Activated naive CD8-positive, alpha-beta T cell treated with anti-CD3 and anti-CD28 coated beads, Interleukin-2, amount 50 U/mL, for 24 hours (primary cell): ENCODE results near the gene TAAR5.
"Not testable (repeated sequence)": the region's sequence is repeated elsewhere in the genome, so short reads cannot be mapped to it uniquely, and the experiment has no call there.

Experiments used
- ATAC-seq: fragments of 150-1000 bp; cut with Tn5 transposase; one replicate; pipeline ENCODE4 v1.10.0; 2021
- DNase-seq: peaks from one replicate; pipeline ENCODE4 v3.0.0; 2021
- H3K27ac Mint-ChIP-seq: one replicate; pipeline ENCODE4 v1.8.0; 2021; ENCODE audit warnings: mild to moderate bottlenecking, mixed read lengths
- H3K27me3 Mint-ChIP-seq: one replicate; pipeline ENCODE4 v1.8.0; 2021; ENCODE audit warnings: mixed read lengths
- H3K36me3 Mint-ChIP-seq: one replicate; pipeline ENCODE4 v1.8.0; 2021; ENCODE audit warnings: low read depth, mixed read lengths
- H3K4me1 Mint-ChIP-seq: one replicate; pipeline ENCODE4 v1.8.0; 2021; ENCODE audit warnings: mixed read lengths
- H3K4me3 Mint-ChIP-seq: one replicate; pipeline ENCODE4 v1.8.0; 2021; ENCODE audit warnings: mild to moderate bottlenecking, moderate library complexity, mixed read lengths
- H3K9me3 Mint-ChIP-seq: one replicate; pipeline ENCODE4 v1.8.0; 2021; ENCODE audit warnings: mixed read lengths

The TAAR5 gene

GRCh38 chr6:132589454-132589853 lies at the start of gene TAAR5:
Gene TAAR5 (minus strand): TSS chr6:132589741. CDS start chr6:132589686, 55 bp downstream.
- Mint-ChIP-seq H3K27ac (no peak within 1 kb of the TSS), H3K4me3 (no peak within 1 kb of the TSS), H3K9me3 (no peaks in the 10 kb centered on the region), H3K36me3 (no peaks in the 10 kb centered on the region), H3K4me1 (no peaks in the 10 kb centered on the region), H3K27me3 (peaks cover 9% of the 10 kb centered on the region)
- ATAC-seq (no peak), DNase-seq (no peak)

- H3K9me3 Mint-ChIP-seq, ATAC-seq, H3K4me1 Mint-ChIP-seq, H3K36me3 Mint-ChIP-seq, DNase-seq, H3K4me3 Mint-ChIP-seq, H3K27ac Mint-ChIP-seq: not testable (repeated sequence)
- H3K27me3 Mint-ChIP-seq = peaks cover 21% of the 10 kb centered on the region
These were observed 47.6 kb upstream of the TAAR5 start for GRCh38 chr6:132637135-132637534.

GRCh38 chr6:132635906-132636305 lies 46.4 kb upstream of the TAAR5 start:
- not testable (repeated sequence) for H3K27ac Mint-ChIP-seq, H3K4me3 Mint-ChIP-seq, H3K36me3 Mint-ChIP-seq, DNase-seq, ATAC-seq, H3K4me1 Mint-ChIP-seq, H3K9me3 Mint-ChIP-seq
- H3K27me3 Mint-ChIP-seq = peaks cover 25% of the 10 kb centered on the region

- peaks cover 28% of the 10 kb centered on the region for H3K27me3 Mint-ChIP-seq
- H3K27ac Mint-ChIP-seq, H3K36me3 Mint-ChIP-seq, H3K9me3 Mint-ChIP-seq, ATAC-seq, DNase-seq, H3K4me3 Mint-ChIP-seq, H3K4me1 Mint-ChIP-seq: not testable (repeated sequence)
These were observed 45.7 kb upstream of the TAAR5 start for GRCh38 chr6:132635288-132635687.

- no peak for DNase-seq
- H3K4me3 Mint-ChIP-seq = no peak overlapping the region
- H3K4me1 Mint-ChIP-seq = no peaks in the 10 kb centered on the region
- H3K27ac Mint-ChIP-seq = no peak overlapping the region
- no peaks in the 10 kb centered on the region for H3K36me3 Mint-ChIP-seq
- ATAC-seq = no peak
- peaks cover 25% of the 10 kb centered on the region for H3K27me3 Mint-ChIP-seq
- no peaks in the 10 kb centered on the region for H3K9me3 Mint-ChIP-seq
These were observed 45.3 kb upstream of the TAAR5 start for GRCh38 chr6:132634796-132635195.

GRCh38 chr6:132633362-132633761 lies 43.8 kb upstream of the TAAR5 start:
- Mint-ChIP-seq H3K27me3 (peaks cover 24% of the 10 kb centered on the region), H3K36me3 (no peaks in the 10 kb centered on the region), H3K27ac (no peak overlapping the region), H3K4me3 (no peak overlapping the region), H3K9me3 (no peaks in the 10 kb centered on the region), H3K4me1 (no peaks in the 10 kb centered on the region)
- no peak for DNase-seq
- ATAC-seq = no peak

GRCh38 chr6:132624175-132624574 lies 34.6 kb upstream of the TAAR5 start, which contains the start of gene TAAR2:
Gene TAAR2 (minus strand): TSS chr6:132624275. CDS start chr6:132624275, 0 bp downstream.
- Mint-ChIP-seq H3K9me3 (peaks cover 5% of the 10 kb centered on the region), H3K4me3 (no peak within 1 kb of the TSS), H3K27ac (no peak within 1 kb of the TSS), H3K36me3 (peaks cover 2% of the 10 kb centered on the region), H3K27me3 (peaks cover 22% of the 10 kb centered on the region), H3K4me1 (no peaks in the 10 kb centered on the region)
- DNase-seq (no peak), ATAC-seq (no peak)

- H3K9me3 Mint-ChIP-seq = peaks cover 5% of the 10 kb centered on the region
- H3K4me1 Mint-ChIP-seq = no peaks in the 10 kb centered on the region
- ATAC-seq = no peak
- no peak overlapping the region for H3K4me3 Mint-ChIP-seq
- no peak overlapping the region for H3K27ac Mint-ChIP-seq
- DNase-seq = no peak
- H3K27me3 Mint-ChIP-seq = peaks cover 22% of the 10 kb centered on the region
- H3K36me3 Mint-ChIP-seq = peaks cover 2% of the 10 kb centered on the region
These were observed 33.7 kb upstream of the TAAR5 start for GRCh38 chr6:132623106-132623845.

GRCh38 chr6:132616677-132617076 lies 27.1 kb upstream of the TAAR5 start:
- Mint-ChIP-seq H3K4me3 (no peak overlapping the region), H3K9me3 (no peaks in the 10 kb centered on the region), H3K36me3 (no peaks in the 10 kb centered on the region), H3K27ac (no peak overlapping the region), H3K27me3 (peaks cover 3% of the 10 kb centered on the region), H3K4me1 (peaks cover 3% of the 10 kb centered on the region)
- DNase-seq (no peak), ATAC-seq (no peak)

GRCh38 chr6:132614554-132614953 lies 25.0 kb upstream of the TAAR5 start:
- Mint-ChIP-seq H3K4me1 (peaks cover 3% of the 10 kb centered on the region), H3K36me3 (no peaks in the 10 kb centered on the region), H3K4me3 (peak overlapping the region; percentile 61), H3K9me3 (no peaks in the 10 kb centered on the region), H3K27ac (no peak overlapping the region), H3K27me3 (peaks cover 3% of the 10 kb centered on the region)
- DNase-seq (no peak), ATAC-seq (no peak)

- no peaks in the 10 kb centered on the region for H3K36me3 Mint-ChIP-seq
- H3K4me3 Mint-ChIP-seq = no peak overlapping the region
- no peak for ATAC-seq
- no peak overlapping the region for H3K27ac Mint-ChIP-seq
- H3K27me3 Mint-ChIP-seq = peaks cover 1% of the 10 kb centered on the region
- DNase-seq = no peak
- no peaks in the 10 kb centered on the region for H3K9me3 Mint-ChIP-seq
- peaks cover 3% of the 10 kb centered on the region for H3K4me1 Mint-ChIP-seq
These were observed 23.0 kb upstream of the TAAR5 start for GRCh38 chr6:132612449-132613108.

- no peak overlapping the region for H3K4me3 Mint-ChIP-seq
- no peak for ATAC-seq
- no peaks in the 10 kb centered on the region for H3K36me3 Mint-ChIP-seq
- H3K27me3 Mint-ChIP-seq = no peaks in the 10 kb centered on the region
- no peak for DNase-seq
- peaks cover 3% of the 10 kb centered on the region for H3K4me1 Mint-ChIP-seq
- no peak overlapping the region for H3K27ac Mint-ChIP-seq
- no peaks in the 10 kb centered on the region for H3K9me3 Mint-ChIP-seq
These were observed 22.1 kb upstream of the TAAR5 start for GRCh38 chr6:132611616-132612015.

- Mint-ChIP-seq H3K4me3 (no peak overlapping the region), H3K27me3 (peaks cover 7% of the 10 kb centered on the region)
These were observed 18.1 kb upstream of the TAAR5 start for GRCh38 chr6:132607544-132608233.

GRCh38 chr6:132604635-132605152 lies 15.2 kb upstream of the TAAR5 start:
- H3K27ac Mint-ChIP-seq = no peak overlapping the region
- H3K4me3 Mint-ChIP-seq = no peak overlapping the region
- H3K9me3 Mint-ChIP-seq = no peaks in the 10 kb centered on the region
- no peak for ATAC-seq
- peaks cover 13% of the 10 kb centered on the region for H3K27me3 Mint-ChIP-seq
- H3K4me1 Mint-ChIP-seq = no peaks in the 10 kb centered on the region
- no peak for DNase-seq
- H3K36me3 Mint-ChIP-seq = no peaks in the 10 kb centered on the region

More at GRCh38 chr6:132607544-132608233, 18.1 kb upstream of the TAAR5 start:
- DNase-seq = no peak
- Mint-ChIP-seq H3K9me3 (no peaks in the 10 kb centered on the region), H3K36me3 (no peaks in the 10 kb centered on the region), H3K4me1 (no peaks in the 10 kb centered on the region), H3K27ac (no peak overlapping the region)
- ATAC-seq = no peak
